AG09319 (cell line): ENCODE measurements around the gene BCL7A.

Experiments used
- DNase-seq: peaks from one replicate; pipeline ENCODE4 v3.0.0-alpha.2; 2010; ENCODE audit warnings: low read depth; ENCODE audit errors: extremely low read depth
- CTCF ChIP-seq: IDR thresholded peaks from 2 replicates; pipeline ENCODE4 v1.5.1; 2011; ENCODE audit warnings: low read depth, mild to moderate bottlenecking, inconsistent platforms, low read length, moderate library complexity

BCL7A gene

DNA sequence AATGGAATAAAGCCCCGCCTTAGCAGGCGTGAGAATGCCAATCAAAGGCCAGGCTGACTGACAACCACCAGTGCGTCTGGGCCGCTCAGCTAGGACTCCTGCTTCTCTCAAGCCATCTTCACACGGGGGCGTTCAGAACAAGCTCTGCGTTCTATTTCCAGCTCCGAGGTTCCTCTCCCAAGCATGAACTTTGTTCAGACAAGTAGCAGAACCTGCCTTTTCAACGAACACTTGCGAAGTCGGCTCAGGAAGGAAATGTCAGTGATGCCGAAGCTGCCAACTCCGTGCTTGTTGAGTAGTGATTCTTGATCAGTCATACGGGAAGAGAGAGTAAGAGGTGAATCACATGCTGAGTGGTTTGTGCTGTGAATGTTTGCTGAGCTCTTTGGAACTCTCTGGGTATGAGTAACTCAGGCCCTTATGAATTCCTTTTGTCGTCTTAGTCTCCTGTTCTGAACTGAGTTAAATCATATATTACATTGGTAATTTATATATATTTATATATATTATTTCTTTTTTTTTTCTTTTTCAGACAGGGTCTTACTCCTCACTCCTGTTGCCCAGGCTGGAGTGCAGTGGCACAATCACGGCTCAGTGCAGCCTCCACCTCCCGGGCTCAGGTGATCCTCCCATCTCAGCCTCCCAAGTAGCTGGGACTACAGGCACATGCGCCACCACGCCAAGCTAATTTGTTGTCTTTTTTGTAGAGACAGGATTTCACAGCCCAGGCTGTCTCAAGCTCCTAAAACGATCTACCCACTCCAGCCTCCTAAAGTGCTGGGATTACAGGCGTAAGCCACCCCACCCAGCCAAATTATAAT, 29.4 kb upstream of the BCL7A start:
- peak; percentile 64 for DNase-seq

DNA sequence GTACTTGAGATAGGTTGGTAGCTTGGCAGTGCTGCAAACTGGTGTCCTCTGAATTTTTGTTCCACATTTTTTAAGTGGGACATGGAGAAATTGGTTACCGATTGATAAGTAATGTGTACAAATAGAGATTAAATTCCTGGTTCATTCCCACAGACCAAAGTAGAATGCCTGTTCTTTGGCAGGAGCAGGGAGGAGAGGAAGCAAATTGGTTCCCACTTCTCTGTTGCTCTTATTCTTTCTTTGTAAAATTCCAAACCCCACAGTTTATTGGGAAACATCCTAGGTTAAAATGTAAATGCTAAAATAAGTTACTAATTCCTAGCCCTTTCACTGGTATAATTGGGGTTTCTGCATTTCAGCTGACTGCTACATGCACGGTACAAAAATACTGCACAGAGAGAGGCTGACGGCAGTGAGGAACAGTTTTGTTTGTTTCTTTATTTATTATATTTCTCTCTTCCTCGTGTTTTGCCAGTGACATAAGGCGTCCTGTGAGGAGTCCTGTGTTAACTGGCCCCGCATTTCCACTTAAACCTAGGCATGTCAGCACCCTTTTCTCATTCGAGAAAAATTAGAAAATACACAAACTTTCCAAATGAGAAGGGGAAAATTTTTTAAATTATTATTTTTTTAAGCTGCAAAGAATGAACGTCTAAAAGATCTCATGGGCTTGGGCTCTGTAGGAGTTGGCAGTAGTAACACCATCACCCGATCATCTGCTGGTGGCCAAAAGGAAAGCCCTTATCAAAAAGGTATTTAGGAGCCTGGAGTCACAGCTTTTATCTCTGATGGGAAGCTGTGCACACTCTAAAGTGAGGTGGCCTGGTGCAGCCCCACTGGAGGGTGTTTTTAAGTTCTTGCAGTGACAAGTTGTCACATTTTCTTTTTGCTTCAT, 25.4 kb upstream of the BCL7A start:
- no peak for DNase-seq
- TF ChIP-seq CTCF, result no peak

More for the DNA sequence above, 29.4 kb upstream of the BCL7A start:
- TF ChIP-seq CTCF, result no peak

DNA sequence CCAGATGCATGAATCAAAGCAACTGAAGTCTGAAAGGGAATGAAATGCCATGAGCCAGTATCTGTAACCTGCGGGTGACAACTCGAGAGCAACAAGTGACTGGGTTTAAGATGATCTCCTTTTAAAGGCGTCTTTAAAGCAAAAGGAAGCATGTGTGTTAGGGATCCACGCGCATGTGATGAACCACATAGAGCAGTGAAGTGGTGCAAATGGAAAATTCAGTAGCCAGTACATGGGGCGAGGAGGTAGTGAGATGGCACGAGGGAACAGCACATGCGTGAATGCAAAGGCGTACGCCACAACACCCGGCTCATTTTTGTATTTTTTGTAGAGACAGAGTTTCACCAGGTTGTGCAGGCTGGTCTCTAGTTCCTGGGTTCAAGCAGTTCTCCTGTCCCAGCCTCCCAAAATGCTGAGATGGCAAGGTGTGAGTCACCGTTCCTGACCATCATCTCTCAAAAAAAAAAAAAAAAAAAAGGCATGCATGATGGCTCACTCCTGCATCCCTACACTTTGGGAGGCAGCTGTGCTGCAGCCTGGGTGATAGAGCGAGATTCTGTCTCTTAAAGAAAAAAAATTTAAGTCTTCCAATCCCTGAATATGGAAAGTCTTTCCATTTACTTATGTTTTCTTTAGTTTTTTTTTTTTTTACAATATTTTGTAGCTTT, 24.6 kb upstream of the BCL7A start:
- no peak for TF ChIP-seq CTCF
- no peak for DNase-seq

- DNase-seq, result no peak
- no peak for TF ChIP-seq CTCF
These were observed 20.0 kb upstream of the BCL7A start for GRCh38 chr12:122001466-122002209.

DNA sequence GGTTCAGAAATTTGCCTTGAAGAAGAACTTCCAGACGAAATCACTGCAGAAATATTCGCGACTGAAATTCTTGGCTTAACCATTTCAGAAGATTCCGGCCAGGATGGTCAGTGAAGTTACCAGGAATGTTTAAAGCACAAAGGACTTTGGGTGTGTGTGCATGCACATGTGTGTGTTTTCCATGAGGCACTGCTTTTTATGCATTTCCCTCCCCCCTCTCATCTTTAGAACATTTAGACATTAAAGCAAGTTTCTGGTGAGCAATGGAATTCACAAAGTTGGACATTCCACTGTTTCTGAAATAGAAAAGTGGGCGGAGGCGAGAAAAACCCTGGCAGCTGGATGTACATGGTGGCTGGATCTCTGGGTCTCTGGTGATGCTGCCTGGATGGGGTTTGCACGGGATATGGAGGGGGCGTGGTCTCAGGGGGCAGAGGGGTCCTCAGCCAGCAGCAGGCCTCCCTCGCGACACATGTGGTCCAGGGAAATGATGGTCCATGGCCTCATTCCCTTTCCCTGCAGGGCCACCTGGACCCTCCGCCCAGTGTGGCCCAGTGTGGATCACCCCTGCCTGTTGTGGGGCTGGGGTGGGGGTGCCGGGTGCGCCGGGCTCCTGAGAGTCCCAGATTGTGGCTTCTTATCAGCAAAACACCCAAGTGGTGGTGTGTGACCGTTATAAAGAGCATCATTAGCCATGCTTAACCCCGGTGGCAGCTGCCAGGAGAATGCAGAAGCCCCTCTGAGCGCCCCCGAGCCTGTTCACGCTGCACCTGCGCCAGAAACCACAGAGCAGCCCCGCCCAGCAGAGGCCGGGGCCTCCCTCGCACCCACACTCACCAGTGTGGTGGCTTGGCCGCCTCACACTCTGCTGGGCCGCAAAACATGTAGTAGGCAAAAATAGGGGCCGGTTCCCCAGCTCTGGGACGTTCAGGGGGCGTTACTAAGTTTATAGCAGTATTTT, 17.8 kb upstream of the BCL7A start:
- no peak for DNase-seq
- no peak for TF ChIP-seq CTCF

- DNase-seq, result no peak
- no peak for TF ChIP-seq CTCF
These were observed 17.0 kb upstream of the BCL7A start for GRCh38 chr12:122004633-122005071.
